BJ (cell line): ENCODE data around the gene LCN10. TPM values are rescaled to one million over a fixed set of nuclear protein-coding genes. Genes with fewer than 3 reads are reported as not detected.

Experiments used
- CTCF ChIA-PET: fragments of 350-600 bp; formaldehyde crosslinking; extraction: SDS; loops from one replicate; lab custom pipeline; 2021; ENCODE audit warnings: antibody characterized with exemption, inconsistent platforms; lab: Yijun Ruan, JAX
- POLR2A ChIA-PET: fragments of 300-600 bp; sonication (Branson Sonifier 250); formaldehyde crosslinking; extraction: SDS; loops from one replicate; lab custom pipeline; 2021; ENCODE audit warnings: antibody characterized with exemption; lab: Charles Lee
- DNase-seq: peaks from one replicate; pipeline ENCODE4 v3.0.0-alpha.2; 2011; ENCODE audit warnings: low read depth
- H3K27me3 ChIP-seq: 2 replicates; pipeline ENCODE4 v1.6.0; 2011; ENCODE audit warnings: low read length; ENCODE audit not compliant: control insufficient read depth, insufficient read depth
- H3K36me3 ChIP-seq: 2 replicates; pipeline ENCODE4 v1.5.1; 2011; ENCODE audit warnings: low read length; ENCODE audit not compliant: control insufficient read depth, insufficient read depth
- H3K4me3 ChIP-seq: 2 replicates; pipeline ENCODE4 v1.5.1; 2011; ENCODE audit warnings: low read depth, mild to moderate bottlenecking, control low read depth, low read length
- CTCF ChIP-seq: IDR thresholded peaks from 2 replicates; pipeline ENCODE4 v1.5.1; 2011; ENCODE audit warnings: low read depth, mild to moderate bottlenecking, control low read depth, inconsistent platforms, low read length, moderate library complexity; ENCODE audit not compliant: insufficient read depth
- polyA plus RNA-seq: library from polyadenylated mRNA; depleted of rRNA; stranded (reverse); fragments of >200 nt; gene quantifications from 2 replicates; pipeline ENCODE4 v1.2.3, GENCODE V29; 2011

Gene LCN10
- polyA plus RNA-seq, 1 experiment = not detected

DNA sequence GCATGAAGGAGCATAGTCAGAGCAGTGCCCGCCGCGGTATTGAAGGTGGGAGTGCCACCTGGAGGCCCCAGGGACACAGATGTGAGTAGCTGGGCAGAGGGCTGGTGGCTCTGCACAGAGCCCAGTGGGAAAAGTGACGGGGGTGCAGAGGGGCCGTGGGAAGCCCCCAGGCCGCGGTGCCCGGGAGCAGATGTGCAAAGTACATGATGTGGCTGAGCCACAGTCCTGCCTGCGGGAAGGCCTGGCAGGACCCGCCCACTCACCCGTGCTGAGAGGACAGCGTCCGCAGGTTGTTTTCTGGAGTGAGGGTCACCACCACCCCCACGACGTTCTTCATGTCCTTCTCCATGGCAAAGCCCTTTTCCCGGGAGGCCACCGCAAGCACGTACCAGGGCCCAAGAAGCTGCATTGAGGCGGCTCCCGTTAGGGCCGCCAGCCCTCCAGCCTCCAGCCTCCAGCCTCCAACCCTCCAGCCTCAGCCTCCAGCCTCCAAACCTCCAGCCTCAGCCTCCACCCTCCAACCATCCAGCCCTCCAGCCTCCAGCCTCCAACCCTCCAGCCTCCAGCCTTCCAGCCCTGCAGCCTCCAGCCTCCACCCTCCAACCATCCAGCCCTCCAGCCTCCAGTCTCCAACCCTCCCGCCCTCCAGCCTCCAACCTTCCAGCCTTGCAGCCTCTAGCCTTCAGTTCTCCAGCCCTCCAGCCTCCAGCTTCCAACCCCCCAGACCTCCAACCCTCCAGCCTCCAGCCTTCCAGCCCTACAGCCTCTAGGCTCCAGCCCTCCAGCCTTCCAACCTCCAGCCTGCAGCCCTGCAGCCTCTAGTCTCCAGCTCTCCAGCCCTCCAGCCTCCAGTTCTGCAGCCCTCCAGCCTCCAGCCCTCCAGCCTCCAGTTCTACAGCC, 4.7 kb upstream of the LCN10 start:
- Histone ChIP-seq H3K27me3 (peaks cover 8% of the 10 kb centered on the region), H3K4me3 (no peak overlapping the region), H3K36me3 (no peaks in the 10 kb centered on the region)
- CTCF ChIA-PET = interaction anchor here (0.6 kb wide), 1 partner anchor 11 kb away, joined by 3 read pairs; the partner anchor contains the start of gene LCN8
- DNase-seq = no peak
- no peak for TF ChIP-seq CTCF
- POLR2A ChIA-PET = interaction anchor here (0.6 kb wide), 1 partner anchor 19 kb away, joined by 3 read pairs; no protein-coding TSS in a partner anchor

DNA sequence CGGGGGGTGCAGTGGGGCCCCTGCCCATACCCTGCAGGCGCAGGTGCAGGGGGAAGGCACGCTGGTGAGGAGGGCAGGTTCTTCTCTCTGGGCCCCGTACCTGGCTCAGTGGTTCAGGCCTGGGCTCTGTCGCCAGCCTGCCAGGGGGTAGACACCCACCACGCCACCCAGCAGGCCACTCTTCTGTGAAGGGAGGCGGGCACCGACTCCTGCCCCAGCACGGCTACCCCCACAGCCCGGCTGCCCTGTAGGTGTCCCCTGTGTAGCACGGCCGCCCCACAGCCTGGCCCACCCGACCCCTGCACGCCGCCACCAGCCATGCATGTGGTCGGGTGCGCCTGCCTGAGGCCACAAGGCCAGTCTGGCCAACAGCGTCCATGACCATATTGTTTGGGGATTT, 3.9 kb upstream of the LCN10 start:
- CTCF ChIA-PET = no interaction called here

GRCh38 chr9:136746155-136746490, 3.4 kb upstream of the LCN10 start:
- Histone ChIP-seq H3K4me3 (no peak overlapping the region), H3K27me3 (peaks cover 6% of the 10 kb centered on the region), H3K36me3 (no peaks in the 10 kb centered on the region)
- ChIA-PET POLR2A (no interaction called here), CTCF (no interaction called here)
- TF ChIP-seq CTCF = no peak
- no peak for DNase-seq

More for the DNA sequence above, 3.9 kb upstream of the LCN10 start:
- POLR2A ChIA-PET = no interaction called here
- no peak for TF ChIP-seq CTCF
- H3K4me3 ChIP-seq = no peak overlapping the region
- H3K27me3 ChIP-seq = peaks cover 7% of the 10 kb centered on the region
- DNase-seq = no peak
- H3K36me3 ChIP-seq = no peaks in the 10 kb centered on the region

- no peak for DNase-seq
- Histone ChIP-seq H3K27me3 (peaks cover 5% of the 10 kb centered on the region), H3K36me3 (no peaks in the 10 kb centered on the region), H3K4me3 (no peak overlapping the region)
- ChIA-PET CTCF (interaction anchor here (1.3 to 1.5 kb wide), 2 partner anchors 15 to 17 kb away, joined by 4 to 6 read pairs; no protein-coding TSS in a partner anchor), POLR2A (no interaction called here)
- no peak for TF ChIP-seq CTCF
Measured at GRCh38 chr9:136745389-136746154, 2.8 kb upstream of the LCN10 start.

GRCh38 chr9:136744773-136745172, 2.0 kb upstream of the LCN10 start:
- no peak for DNase-seq
- H3K4me3 ChIP-seq = no peak overlapping the region
- CTCF ChIA-PET = interaction anchor here (1.0 to 1.5 kb wide), 4 partner anchors 14 to 37 kb away, joined by 3 to 6 read pairs (median 4); partner anchors contain the start of gene LCN8

More at GRCh38 chr9:136744773-136745172, 2.0 kb upstream of the LCN10 start:
- Histone ChIP-seq H3K36me3 (no peaks in the 10 kb centered on the region), H3K27me3 (peaks cover 8% of the 10 kb centered on the region)
- POLR2A ChIA-PET = no interaction called here
- no peak for TF ChIP-seq CTCF
